HepG2 (cell line): ENCODE results near the gene C20orf144. TPM values are rescaled to one million over a fixed set of nuclear protein-coding genes. Genes with fewer than 3 reads are reported as not detected.

Experiments used
- ATM ChIP-seq: fragments of 450-650 bp; IDR thresholded peaks from 2 replicates; pipeline ENCODE4 v1.7.1; 2017; ENCODE audit warnings: mild to moderate bottlenecking, borderline replicate concordance
- DMAP1 ChIP-seq: IDR thresholded peaks from 2 replicates; pipeline ENCODE4 v1.6.1; 2016
- GZF1 ChIP-seq: sonication (generic); formaldehyde crosslinking; IDR thresholded peaks from 2 replicates; pipeline ENCODE4 v1.5.1; 2020; ENCODE audit warnings: mild to moderate bottlenecking, missing genetic modification reagents
- MAFG ChIP-seq: sonication (generic); formaldehyde crosslinking; IDR thresholded peaks from 2 replicates; pipeline ENCODE4 v1.5.1; 2020; ENCODE audit warnings: mild to moderate bottlenecking, missing genetic modification reagents
- TBL1XR1 ChIP-seq: fragments of 150-350 bp; IDR thresholded peaks from 2 replicates; pipeline ENCODE4 v1.6.1; 2014; ENCODE audit warnings: borderline replicate concordance, low read length; ENCODE audit not compliant: partially characterized antibody
- ZKSCAN5 ChIP-seq: sonication (generic); formaldehyde crosslinking; IDR thresholded peaks from 2 replicates; pipeline ENCODE4 v1.5.1; 2020; ENCODE audit warnings: mild to moderate bottlenecking, missing genetic modification reagents
- ZNF83 ChIP-seq: sonication (generic); formaldehyde crosslinking; IDR thresholded peaks from 2 replicates; pipeline ENCODE4 v1.4.0; 2020; ENCODE audit warnings: missing genetic modification reagents, mild to moderate bottlenecking, borderline replicate concordance
- polyA plus RNA-seq, 8 experiments: library from polyadenylated mRNA; depleted of rRNA in 3 of 8; stranded (reverse) in 7 of 8; unstranded in 1 of 8; fragments of >200 nt; fragmentation: Illumina TruSeq in 4 of 8; extraction: Trizol in 4 of 8; gene quantifications; 2 replicates each; pipeline versions ENCODE4 v1.2.1 to v1.2.3, GENCODE V29; 2011 to 2016; ENCODE audit warnings: low read depth in 4 of 8, missing spikeins in 1 of 8, mixed read lengths in 1 of 8; ENCODE audit not compliant: insufficient read depth in 1 of 8
- total RNA-seq, 5 experiments: library from RNA; depleted of rRNA; stranded (reverse); fragments of >200 nt; fragmentation: Illumina TruSeq; extraction: Trizol; gene quantifications; 2 replicates each; pipeline ENCODE4 v1.2.3, GENCODE V29; 2016; ENCODE audit warnings: low read depth in 1 of 5
- TF ChIP-seq, protein P1 (sequence below): sonication (generic); formaldehyde crosslinking; IDR thresholded peaks from 2 replicates; pipeline ENCODE4 v1.4.0; 2020; ENCODE audit warnings: low read depth, mild to moderate bottlenecking, missing genetic modification reagents
- TF ChIP-seq, protein P2 (sequence below): IDR thresholded peaks from 2 replicates; pipeline ENCODE4 v1.6.1; 2016; ENCODE audit warnings: low read depth, control low read depth
- TF ChIP-seq, protein P3 (sequence below): sonication (generic); formaldehyde crosslinking; IDR thresholded peaks from 2 replicates; pipeline ENCODE4 v1.8.1; 2023; ENCODE audit warnings: mild to moderate bottlenecking, missing genetic modification reagents, borderline replicate concordance
- TF ChIP-seq, protein P4 (sequence below): sonication (generic); formaldehyde crosslinking; IDR thresholded peaks from 2 replicates; pipeline ENCODE4 v1.5.1; 2020; ENCODE audit warnings: missing genetic modification reagents, mild to moderate bottlenecking, borderline replicate concordance
- TF ChIP-seq, protein P5 (sequence below): sonication (generic); formaldehyde crosslinking; IDR thresholded peaks from 2 replicates; pipeline ENCODE4 v1.4.0; 2020; ENCODE audit warnings: missing genetic modification reagents
- TF ChIP-seq, protein P6 (sequence below): sonication (generic); formaldehyde crosslinking; IDR thresholded peaks from 2 replicates; pipeline ENCODE4 v1.4.0; 2020; ENCODE audit warnings: mild to moderate bottlenecking, missing genetic modification reagents

C20orf144 gene
- total and polyA plus RNA-seq, 2 of the 13 experiments (the other 11 are each of a cell fraction or from before 2014, with no cell fraction given) = 0.09 to 0.16 TPM

DNA sequence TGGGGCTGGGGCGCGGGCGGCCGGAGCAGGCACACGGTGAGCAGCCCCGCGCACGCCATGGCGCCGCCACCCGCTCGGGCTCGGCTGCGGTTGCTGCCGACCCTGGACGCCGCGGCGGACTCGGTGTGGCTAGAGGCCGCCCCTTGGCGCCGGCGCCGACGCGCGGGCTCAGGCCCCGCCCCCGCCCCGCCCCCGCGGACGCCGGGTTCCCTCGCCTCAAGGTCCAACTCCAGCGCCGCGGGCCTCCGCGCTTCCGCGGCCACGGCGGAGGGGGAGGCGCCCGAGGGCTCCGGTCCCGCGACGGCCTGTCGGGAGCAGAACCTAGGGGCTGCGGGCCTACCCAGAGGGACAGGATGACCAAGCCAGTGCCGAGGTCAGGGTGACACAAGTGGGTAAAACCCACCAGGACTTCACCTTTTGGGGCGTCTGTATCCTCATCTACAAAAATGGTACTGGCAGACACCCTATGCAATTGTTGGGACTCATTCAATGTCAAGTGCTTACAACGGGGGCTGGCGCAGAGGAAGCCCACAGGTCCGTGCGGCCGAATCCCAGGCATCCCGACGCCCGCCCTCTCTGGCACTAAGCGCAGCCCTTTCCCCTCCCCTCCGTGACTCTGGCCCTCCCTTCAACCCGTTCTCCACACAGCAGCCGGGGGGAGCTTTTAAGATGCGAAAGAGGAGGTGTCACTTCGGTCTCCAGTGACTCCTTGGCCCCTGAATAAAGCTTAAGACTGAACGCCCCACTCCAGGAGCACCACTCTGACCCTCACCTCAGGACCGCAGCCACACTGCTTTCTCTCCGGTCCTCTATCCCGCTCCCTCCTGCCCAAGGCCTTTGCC lies 12.4 kb downstream of the C20orf144 start, which contains the start of gene NECAB3 (continued):
- TF ChIP-seq, protein P1, sequence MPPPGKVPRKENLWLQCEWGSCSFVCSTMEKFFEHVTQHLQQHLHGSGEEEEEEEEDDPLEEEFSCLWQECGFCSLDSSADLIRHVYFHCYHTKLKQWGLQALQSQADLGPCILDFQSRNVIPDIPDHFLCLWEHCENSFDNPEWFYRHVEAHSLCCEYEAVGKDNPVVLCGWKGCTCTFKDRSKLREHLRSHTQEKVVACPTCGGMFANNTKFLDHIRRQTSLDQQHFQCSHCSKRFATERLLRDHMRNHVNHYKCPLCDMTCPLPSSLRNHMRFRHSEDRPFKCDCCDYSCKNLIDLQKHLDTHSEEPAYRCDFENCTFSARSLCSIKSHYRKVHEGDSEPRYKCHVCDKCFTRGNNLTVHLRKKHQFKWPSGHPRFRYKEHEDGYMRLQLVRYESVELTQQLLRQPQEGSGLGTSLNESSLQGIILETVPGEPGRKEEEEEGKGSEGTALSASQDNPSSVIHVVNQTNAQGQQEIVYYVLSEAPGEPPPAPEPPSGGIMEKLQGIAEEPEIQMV (CRISPR knock-in tag) = peak; percentile 99
- no peak for TF ChIP-seq ATM
- TF ChIP-seq GZF1 (CRISPR knock-in tag) = no peak
- TF ChIP-seq ZNF83 = peak; percentile 85; the same call in 1 of the 2 replicates
- TF ChIP-seq, protein P2, sequence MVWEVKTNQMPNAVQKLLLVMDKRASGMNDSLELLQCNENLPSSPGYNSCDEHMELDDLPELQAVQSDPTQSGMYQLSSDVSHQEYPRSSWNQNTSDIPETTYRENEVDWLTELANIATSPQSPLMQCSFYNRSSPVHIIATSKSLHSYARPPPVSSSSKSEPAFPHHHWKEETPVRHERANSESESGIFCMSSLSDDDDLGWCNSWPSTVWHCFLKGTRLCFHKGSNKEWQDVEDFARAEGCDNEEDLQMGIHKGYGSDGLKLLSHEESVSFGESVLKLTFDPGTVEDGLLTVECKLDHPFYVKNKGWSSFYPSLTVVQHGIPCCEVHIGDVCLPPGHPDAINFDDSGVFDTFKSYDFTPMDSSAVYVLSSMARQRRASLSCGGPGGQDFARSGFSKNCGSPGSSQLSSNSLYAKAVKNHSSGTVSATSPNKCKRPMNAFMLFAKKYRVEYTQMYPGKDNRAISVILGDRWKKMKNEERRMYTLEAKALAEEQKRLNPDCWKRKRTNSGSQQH (CRISPR knock-in tag) = peak; percentile 77
- TF ChIP-seq, protein P3, sequence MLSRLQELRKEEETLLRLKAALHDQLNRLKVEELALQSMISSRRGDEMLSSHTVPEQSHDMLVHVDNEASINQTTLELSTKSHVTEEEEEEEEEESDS (CRISPR knock-in tag) = no peak
- TF ChIP-seq, protein P4, sequence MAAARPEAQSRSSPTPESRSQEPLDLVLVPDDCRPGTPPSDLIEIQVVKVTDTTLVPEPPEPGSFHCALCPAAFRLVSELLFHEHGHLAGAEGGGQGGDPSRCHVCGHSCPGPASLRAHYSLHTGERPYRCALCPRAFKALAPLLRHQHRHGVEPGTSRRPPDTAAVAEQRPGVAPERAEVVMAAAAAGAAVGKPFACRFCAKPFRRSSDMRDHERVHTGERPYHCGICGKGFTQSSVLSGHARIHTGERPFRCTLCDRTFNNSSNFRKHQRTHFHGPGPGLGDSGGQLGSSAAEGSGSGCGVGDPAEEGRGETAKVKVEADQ (CRISPR knock-in tag) = peak; percentile 26
- TF ChIP-seq DMAP1 (CRISPR knock-in tag) = peak; percentile 66
- TF ChIP-seq ZKSCAN5 (CRISPR knock-in tag) = no peak
- no peak for TF ChIP-seq MAFG (CRISPR knock-in tag)
- TF ChIP-seq, protein P5, sequence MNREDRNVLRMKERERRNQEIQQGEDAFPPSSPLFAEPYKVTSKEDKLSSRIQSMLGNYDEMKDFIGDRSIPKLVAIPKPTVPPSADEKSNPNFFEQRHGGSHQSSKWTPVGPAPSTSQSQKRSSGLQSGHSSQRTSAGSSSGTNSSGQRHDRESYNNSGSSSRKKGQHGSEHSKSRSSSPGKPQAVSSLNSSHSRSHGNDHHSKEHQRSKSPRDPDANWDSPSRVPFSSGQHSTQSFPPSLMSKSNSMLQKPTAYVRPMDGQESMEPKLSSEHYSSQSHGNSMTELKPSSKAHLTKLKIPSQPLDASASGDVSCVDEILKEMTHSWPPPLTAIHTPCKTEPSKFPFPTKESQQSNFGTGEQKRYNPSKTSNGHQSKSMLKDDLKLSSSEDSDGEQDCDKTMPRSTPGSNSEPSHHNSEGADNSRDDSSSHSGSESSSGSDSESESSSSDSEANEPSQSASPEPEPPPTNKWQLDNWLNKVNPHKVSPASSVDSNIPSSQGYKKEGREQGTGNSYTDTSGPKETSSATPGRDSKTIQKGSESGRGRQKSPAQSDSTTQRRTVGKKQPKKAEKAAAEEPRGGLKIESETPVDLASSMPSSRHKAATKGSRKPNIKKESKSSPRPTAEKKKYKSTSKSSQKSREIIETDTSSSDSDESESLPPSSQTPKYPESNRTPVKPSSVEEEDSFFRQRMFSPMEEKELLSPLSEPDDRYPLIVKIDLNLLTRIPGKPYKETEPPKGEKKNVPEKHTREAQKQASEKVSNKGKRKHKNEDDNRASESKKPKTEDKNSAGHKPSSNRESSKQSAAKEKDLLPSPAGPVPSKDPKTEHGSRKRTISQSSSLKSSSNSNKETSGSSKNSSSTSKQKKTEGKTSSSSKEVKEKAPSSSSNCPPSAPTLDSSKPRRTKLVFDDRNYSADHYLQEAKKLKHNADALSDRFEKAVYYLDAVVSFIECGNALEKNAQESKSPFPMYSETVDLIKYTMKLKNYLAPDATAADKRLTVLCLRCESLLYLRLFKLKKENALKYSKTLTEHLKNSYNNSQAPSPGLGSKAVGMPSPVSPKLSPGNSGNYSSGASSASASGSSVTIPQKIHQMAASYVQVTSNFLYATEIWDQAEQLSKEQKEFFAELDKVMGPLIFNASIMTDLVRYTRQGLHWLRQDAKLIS (CRISPR knock-in tag) = no peak
- TF ChIP-seq, protein P6, sequence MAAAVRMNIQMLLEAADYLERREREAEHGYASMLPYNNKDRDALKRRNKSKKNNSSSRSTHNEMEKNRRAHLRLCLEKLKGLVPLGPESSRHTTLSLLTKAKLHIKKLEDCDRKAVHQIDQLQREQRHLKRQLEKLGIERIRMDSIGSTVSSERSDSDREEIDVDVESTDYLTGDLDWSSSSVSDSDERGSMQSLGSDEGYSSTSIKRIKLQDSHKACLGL (CRISPR knock-in tag) = peak; percentile 56; the same call in 1 of the 2 replicates
- no peak for TF ChIP-seq TBL1XR1
